Measurements from ENCODE around the gene CEACAM21.

The CEACAM21 gene

DNA sequence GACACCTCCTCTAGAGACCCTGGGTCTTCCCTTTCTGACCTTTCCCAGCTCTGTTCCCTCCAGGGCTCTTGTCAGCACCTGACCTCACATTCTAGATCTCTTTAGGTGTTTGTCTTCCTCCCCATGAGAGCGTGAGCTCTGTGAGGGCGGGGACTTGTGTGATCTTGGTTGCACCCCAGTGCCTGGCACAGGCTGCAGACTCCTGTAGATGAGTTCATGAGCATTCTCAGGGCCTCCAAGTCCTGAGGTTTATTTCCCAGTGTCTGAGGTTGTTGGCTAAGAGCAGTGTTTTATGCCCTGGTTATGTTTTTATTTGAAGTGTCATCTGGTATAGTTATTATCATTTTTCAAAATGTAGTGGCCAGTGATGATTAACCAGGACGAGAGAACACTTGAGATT lies 50.3 kb downstream of the CEACAM21 start:
- Histone ChIP-seq H2AFZ (ENCODE audit: low read depth) (no peak overlapping the region), H3K4me3 (IDR thresholded peaks at IDR 0.05; ENCODE audit: insufficient read depth, low read depth, low read length) (no peak overlapping the region), H3K36me3 (ENCODE audit: insufficient read depth) (no peaks in the 10 kb centered on the region), H3K4me2 (no peak overlapping the region), H3K27ac (no peak overlapping the region), H3K27me3 (ENCODE audit: insufficient read depth, low read depth) (peaks cover 92% of the 10 kb centered on the region), H3K79me2 (ENCODE audit: insufficient read depth, low read depth) (no peaks in the 10 kb centered on the region), H3K4me1 (ENCODE audit: low read depth, poor library complexity, severe bottlenecking) (no peaks in the 10 kb centered on the region), H4K20me1 (ENCODE audit: insufficient read depth) (no peaks in the 10 kb centered on the region), H3K9ac (no peak overlapping the region)
- TF ChIP-seq, protein P1, sequence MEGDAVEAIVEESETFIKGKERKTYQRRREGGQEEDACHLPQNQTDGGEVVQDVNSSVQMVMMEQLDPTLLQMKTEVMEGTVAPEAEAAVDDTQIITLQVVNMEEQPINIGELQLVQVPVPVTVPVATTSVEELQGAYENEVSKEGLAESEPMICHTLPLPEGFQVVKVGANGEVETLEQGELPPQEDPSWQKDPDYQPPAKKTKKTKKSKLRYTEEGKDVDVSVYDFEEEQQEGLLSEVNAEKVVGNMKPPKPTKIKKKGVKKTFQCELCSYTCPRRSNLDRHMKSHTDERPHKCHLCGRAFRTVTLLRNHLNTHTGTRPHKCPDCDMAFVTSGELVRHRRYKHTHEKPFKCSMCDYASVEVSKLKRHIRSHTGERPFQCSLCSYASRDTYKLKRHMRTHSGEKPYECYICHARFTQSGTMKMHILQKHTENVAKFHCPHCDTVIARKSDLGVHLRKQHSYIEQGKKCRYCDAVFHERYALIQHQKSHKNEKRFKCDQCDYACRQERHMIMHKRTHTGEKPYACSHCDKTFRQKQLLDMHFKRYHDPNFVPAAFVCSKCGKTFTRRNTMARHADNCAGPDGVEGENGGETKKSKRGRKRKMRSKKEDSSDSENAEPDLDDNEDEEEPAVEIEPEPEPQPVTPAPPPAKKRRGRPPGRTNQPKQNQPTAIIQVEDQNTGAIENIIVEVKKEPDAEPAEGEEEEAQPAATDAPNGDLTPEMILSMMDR (conservative IDR thresholded peaks at IDR 0.05; ENCODE audit: low read depth, low read length): no peak

DNA sequence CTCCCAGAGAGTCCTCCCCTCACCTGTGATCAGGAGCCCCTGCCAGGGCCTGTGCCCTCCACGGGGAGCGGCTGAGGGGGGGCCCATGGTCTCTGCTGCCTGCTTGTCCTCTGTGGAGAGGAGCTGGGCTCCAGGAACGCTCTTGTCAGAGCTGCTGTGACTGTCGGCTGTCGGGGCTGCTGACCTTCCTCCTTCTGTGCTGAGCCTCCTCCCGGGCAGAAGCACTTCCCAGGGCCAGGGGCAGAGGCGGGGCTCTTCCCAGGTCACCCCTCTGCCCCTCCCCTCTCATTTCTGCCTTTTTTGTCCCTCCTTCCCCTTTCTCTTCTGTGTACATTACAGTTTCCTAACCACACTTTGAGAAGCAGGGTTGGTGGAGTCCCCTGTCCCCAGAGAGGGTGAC lies 50.9 kb downstream of the CEACAM21 start, which contains the start of gene CEACAM4:
Gene CEACAM4 (minus strand): TSS at position 198 of the 400 bp plus-strand sequence. CDS start 111 bp downstream, at position 87.
- no peak within 1 kb of the TSS for H3K4me3 ChIP-seq (IDR thresholded peaks at IDR 0.05; ENCODE audit: insufficient read depth, low read depth, low read length)

DNA sequence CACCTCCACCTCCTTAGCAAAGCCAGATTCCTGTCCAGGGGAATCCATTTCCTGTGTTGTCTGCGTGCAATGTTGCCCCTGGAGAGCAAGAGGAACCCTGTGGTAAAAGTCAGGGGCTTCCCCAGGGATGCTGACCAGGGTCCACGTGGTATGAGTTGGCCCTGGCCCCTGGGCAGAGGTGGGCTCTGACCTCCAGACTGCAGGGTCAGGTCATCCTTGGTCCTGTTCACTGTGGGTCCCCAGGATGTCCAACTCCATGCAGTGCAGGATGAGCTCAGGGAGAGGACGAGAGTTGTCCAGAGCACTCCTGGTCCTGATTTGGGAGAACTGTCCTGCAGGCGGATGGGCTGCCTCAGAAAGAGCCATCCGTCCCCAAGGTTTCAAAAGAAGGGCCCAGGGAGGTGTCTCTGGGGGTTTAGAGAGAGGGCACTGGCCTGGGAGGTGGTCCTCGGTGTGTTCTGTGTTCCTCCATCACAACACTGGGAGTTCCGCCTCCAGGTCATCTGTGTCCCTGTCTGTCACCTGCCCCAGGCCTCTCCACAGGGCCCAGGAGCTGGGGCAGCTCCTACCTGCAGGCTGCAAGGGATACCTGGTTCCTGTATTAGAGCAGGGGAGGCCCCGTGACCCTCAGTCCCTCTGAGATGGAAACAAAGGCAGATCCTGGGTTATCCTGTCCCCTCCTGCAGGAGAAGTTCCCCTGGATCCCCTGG lies 52.2 kb downstream of the CEACAM21 start:
- Histone ChIP-seq H3K27me3 (ENCODE audit: insufficient read depth, low read depth) (peaks cover 73% of the 10 kb centered on the region), H3K4me1 (ENCODE audit: low read depth, poor library complexity, severe bottlenecking) (no peaks in the 10 kb centered on the region), H3K9ac (no peak overlapping the region), H3K36me3 (ENCODE audit: insufficient read depth) (no peaks in the 10 kb centered on the region), H3K79me2 (ENCODE audit: insufficient read depth, low read depth) (no peaks in the 10 kb centered on the region), H3K27ac (no peak overlapping the region), H2AFZ (ENCODE audit: low read depth) (no peak overlapping the region), H3K4me3 (IDR thresholded peaks at IDR 0.05; ENCODE audit: insufficient read depth, low read depth, low read length) (no peak overlapping the region), H4K20me1 (ENCODE audit: insufficient read depth) (no peaks in the 10 kb centered on the region), H3K4me2 (no peak overlapping the region)
- TF ChIP-seq, protein P1 (conservative IDR thresholded peaks at IDR 0.05; ENCODE audit: low read depth, low read length): no peak

More for the DNA sequence above, 50.9 kb downstream of the CEACAM21 start, which contains the start of gene CEACAM4:
- H3K36me3 ChIP-seq (ENCODE audit: insufficient read depth): no peaks in the 10 kb centered on the region
- TF ChIP-seq, protein P1 (conservative IDR thresholded peaks at IDR 0.05; ENCODE audit: low read depth, low read length): no peak
- H3K79me2 ChIP-seq (ENCODE audit: insufficient read depth, low read depth): no peaks in the 10 kb centered on the region
- H3K4me1 ChIP-seq (ENCODE audit: low read depth, poor library complexity, severe bottlenecking): no peaks in the 10 kb centered on the region
- no peak within 1 kb of the TSS for H2AFZ ChIP-seq (ENCODE audit: low read depth)
- H4K20me1 ChIP-seq (ENCODE audit: insufficient read depth): no peaks in the 10 kb centered on the region
- no peak within 1 kb of the TSS for H3K27ac ChIP-seq
- no peak within 1 kb of the TSS for H3K4me2 ChIP-seq
- H3K9ac ChIP-seq: no peak within 1 kb of the TSS
- peaks cover 86% of the 10 kb centered on the region for H3K27me3 ChIP-seq (ENCODE audit: insufficient read depth, low read depth)
